Sigmoid colon (tissue), 7 donors: Measurements from ENCODE around the gene AMZ2. TPM values are rescaled to one million over a fixed set of nuclear protein-coding genes. Genes with fewer than 3 reads are reported as not detected.

Experiments used
- DNase-seq: peaks from one replicate; pipeline ENCODE4 v3.0.0-alpha.2; 2019
- H3K27ac ChIP-seq, 4 donors: fragments of 200-600 bp; sonication (generic); one replicate each; pipeline ENCODE4 v1.5.1; 2016 to 2019; ENCODE audit warnings: mild to moderate bottlenecking in 1 of 4
- H3K27me3 ChIP-seq, 3 donors: fragments of 200-600 bp; sonication (generic); one replicate each; pipeline ENCODE4 v1.5.1; 2019; ENCODE audit warnings: mild to moderate bottlenecking in 1 of 3
- H3K36me3 ChIP-seq, 4 donors: fragments of 200-600 bp; sonication (generic); one replicate each; pipeline ENCODE4 v1.5.1; 2016 to 2019
- H3K4me1 ChIP-seq, 4 donors: fragments of 200-600 bp; sonication (generic); one replicate each; pipeline ENCODE4 v1.5.1; 2017 to 2019
- H3K4me3 ChIP-seq, 4 donors: fragments of 200-600 bp; sonication (generic); one replicate each; pipeline ENCODE4 v1.5.1; 2017 to 2019; ENCODE audit warnings: mild to moderate bottlenecking in 2 of 4, moderate library complexity in 1 of 4
- H3K9me3 ChIP-seq, 4 donors: fragments of 200-600 bp in 3 of 4; sonication (generic) in 3 of 4; one replicate each; pipeline versions ENCODE4 v1.5.1 to v1.6.1; 2013 to 2019
- EP300 ChIP-seq, 4 donors: sonication (generic); formaldehyde crosslinking; IDR thresholded peaks; one replicate each; pipeline ENCODE4 v1.6.1; 2017; ENCODE audit warnings: antibody characterized with exemption in 4 of 4
- POLR2A ChIP-seq, 2 donors: fragments of 450-650 bp; IDR thresholded peaks; one replicate each; pipeline ENCODE4 v1.6.1; 2016; ENCODE audit warnings: antibody characterized with exemption in 2 of 2, mild to moderate bottlenecking in 2 of 2, moderate library complexity in 2 of 2
- POLR2AphosphoS5 ChIP-seq, 4 donors: sonication (generic); formaldehyde crosslinking; IDR thresholded peaks; one replicate each; pipeline ENCODE4 v1.6.1; 2017; ENCODE audit warnings: antibody characterized with exemption in 4 of 4
- WGBS, 2 donors: extraction: QIAGEN DNeasy Blood & Tissue Kit; methylation state at CpG; one replicate each; pipeline ENCODE4 v1.1.7; 2013; 5-methylcytosine and 5-hydroxymethylcytosine counted together
- intact Hi-C: fragments of 100-400 bp; cut with DNase I; formaldehyde crosslinking; loops from one replicate; pipeline ENCODE4 v1.15.1; 2023
- polyA plus RNA-seq, 3 donors: library from polyadenylated mRNA; stranded (reverse); fragments of 200-250 nt; gene quantifications; one replicate each; pipeline ENCODE4 v1.2.3, GENCODE V29; 2013
- total RNA-seq, 4 donors: library from RNA; depleted of rRNA; stranded (reverse); fragments of >200 nt; gene quantifications; one replicate each; pipeline ENCODE4 v1.1.0, GENCODE V29; 2016
- TF ChIP-seq, protein P1 (sequence below), 4 experiments: fragments of 450-650 bp in 3 of 4; fragments of 200-600 bp in 1 of 4; IDR thresholded peaks; one replicate each; pipeline ENCODE4 v1.5.1; 2016 to 2019; ENCODE audit warnings: antibody characterized with exemption in 4 of 4, mild to moderate bottlenecking in 3 of 4, moderate library complexity in 2 of 4
- donor health status: healthy with polysubstance abuse.
- donor health status: Bipolar disorder and iron deficiency.
- donor health status: healthy.

The AMZ2 gene
- total and polyA plus RNA-seq, 7 donors: 30.8 to 80.1 (median 55.9) TPM

DNA sequence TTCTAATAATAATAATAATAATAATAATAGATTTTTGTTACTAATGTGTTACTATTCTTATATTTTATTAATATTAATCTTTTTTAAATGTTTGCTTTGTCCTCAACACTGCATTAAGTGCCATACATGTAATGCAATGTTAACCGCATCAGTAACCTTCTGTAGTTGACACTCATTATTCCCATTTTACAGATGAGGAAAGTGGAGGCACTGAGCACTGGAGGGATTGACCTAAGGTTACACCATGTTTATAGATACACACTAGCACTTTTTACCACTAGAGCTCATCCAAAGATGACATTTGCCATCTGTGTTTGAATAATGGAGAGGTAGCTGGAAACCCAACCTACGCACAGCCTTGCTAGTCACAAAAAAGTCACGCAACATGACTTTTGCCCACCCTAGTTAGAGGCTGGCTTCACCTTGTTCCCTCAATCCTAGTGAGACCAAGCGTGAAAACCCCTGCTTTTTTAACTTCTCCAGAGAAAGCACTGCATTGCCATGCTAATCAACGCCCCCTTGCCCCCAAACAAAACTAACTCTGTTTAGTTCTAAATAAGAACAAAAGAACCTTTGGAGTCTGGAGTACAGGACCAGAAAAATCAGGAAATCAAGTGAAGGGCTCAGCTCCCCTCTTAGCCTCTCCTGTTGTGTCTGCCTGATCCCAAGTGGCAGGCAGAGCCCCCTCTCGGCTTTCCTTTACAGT, 45.8 kb downstream of the AMZ2 start:
- H3K27me3 ChIP-seq: peaks cover 12 to 89% (median 61%) of the 10 kb centered on the region in 3 donors
- no peak for TF ChIP-seq EP300 (IDR thresholded peaks at IDR 0.05)
- TF ChIP-seq POLR2AphosphoS5 (IDR thresholded peaks at IDR 0.05): no peak
- TF ChIP-seq POLR2A (IDR thresholded peaks at IDR 0.05): no peak
- TF ChIP-seq, protein P1, sequence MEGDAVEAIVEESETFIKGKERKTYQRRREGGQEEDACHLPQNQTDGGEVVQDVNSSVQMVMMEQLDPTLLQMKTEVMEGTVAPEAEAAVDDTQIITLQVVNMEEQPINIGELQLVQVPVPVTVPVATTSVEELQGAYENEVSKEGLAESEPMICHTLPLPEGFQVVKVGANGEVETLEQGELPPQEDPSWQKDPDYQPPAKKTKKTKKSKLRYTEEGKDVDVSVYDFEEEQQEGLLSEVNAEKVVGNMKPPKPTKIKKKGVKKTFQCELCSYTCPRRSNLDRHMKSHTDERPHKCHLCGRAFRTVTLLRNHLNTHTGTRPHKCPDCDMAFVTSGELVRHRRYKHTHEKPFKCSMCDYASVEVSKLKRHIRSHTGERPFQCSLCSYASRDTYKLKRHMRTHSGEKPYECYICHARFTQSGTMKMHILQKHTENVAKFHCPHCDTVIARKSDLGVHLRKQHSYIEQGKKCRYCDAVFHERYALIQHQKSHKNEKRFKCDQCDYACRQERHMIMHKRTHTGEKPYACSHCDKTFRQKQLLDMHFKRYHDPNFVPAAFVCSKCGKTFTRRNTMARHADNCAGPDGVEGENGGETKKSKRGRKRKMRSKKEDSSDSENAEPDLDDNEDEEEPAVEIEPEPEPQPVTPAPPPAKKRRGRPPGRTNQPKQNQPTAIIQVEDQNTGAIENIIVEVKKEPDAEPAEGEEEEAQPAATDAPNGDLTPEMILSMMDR (IDR thresholded peaks at IDR 0.05): no peak
- DNase-seq: no peak
- H3K4me3 ChIP-seq: no peak overlapping the region
- intact Hi-C loops: no loop called here
- WGBS, 2 donors: 93 to 94% methylated on average over 6 of the region's 6 CpGs
- no peaks in the 10 kb centered on the region for H3K9me3 ChIP-seq
- peaks cover 0 to 27% (median 23%) of the 10 kb centered on the region in 4 donors for H3K4me1 ChIP-seq
- no peak overlapping the region for H3K27ac ChIP-seq
- H3K36me3 ChIP-seq: no peaks in the 10 kb centered on the region

DNA sequence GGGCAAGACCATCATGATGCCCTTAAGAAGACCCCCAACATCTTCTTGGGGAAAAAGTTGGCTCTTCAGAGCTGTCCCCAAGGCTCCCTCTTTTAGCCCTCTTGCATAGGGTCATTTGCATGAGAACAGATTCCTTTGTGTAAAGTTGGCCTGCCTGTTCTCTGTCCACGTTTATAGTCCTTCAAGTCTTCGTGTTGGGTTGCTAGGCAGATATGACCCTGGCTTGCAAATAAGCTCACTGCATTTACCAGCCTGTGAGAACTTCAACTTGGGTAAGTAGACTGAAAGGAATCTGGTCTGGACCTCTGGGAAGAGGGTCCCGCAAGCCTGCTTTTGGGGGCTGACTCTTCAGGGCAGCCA, 46.3 kb downstream of the AMZ2 start:
- Histone ChIP-seq H3K36me3 (no peaks in the 10 kb centered on the region), H3K4me3 (no peak overlapping the region), H3K27ac (no peak overlapping the region), H3K9me3 (no peaks in the 10 kb centered on the region), H3K27me3 (peaks cover 12 to 89% (median 61%) of the 10 kb centered on the region in 3 donors), H3K4me1 (peaks cover 0 to 27% (median 23%) of the 10 kb centered on the region in 4 donors)
- DNase-seq: no peak
- WGBS, 2 donors: 50 to 73% methylated on average over 3 of the region's 3 CpGs
- TF ChIP-seq, protein P1 (IDR thresholded peaks at IDR 0.05): no peak
- TF ChIP-seq POLR2AphosphoS5 (IDR thresholded peaks at IDR 0.05) (no peak), EP300 (IDR thresholded peaks at IDR 0.05) (no peak), POLR2A (IDR thresholded peaks at IDR 0.05) (no peak)
- intact Hi-C loops: no loop called here

DNA sequence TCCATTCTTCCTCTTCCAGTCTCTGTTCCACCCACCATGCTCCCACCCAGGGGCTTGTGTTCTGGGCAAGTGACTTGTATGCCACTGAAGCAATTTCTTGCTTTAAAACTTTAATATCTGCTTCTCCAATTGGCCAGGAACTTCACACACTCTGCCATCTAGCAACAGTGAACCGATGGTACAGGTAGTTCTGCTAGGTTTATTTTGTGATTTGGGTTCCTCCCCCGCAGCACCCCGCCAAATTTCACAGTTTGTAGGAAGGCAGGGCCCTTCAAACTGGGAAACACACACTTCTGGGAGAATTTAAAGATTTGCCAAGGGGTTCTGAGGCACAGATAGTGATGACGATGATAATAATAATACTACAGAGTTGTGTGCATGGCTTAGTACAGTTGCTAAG, 46.8 kb downstream of the AMZ2 start:
- Histone ChIP-seq H3K4me3 (no peak overlapping the region), H3K27me3 (peaks cover 12 to 87% (median 61%) of the 10 kb centered on the region in 3 donors), H3K9me3 (no peaks in the 10 kb centered on the region), H3K36me3 (no peaks in the 10 kb centered on the region), H3K4me1 (peaks cover 0 to 27% (median 23%) of the 10 kb centered on the region in 4 donors), H3K27ac (no peak overlapping the region)
- intact Hi-C loops: no loop called here
- 90% methylated on average over 4 of the region's 4 CpGs for WGBS, 2 donors
- no peak for DNase-seq
- TF ChIP-seq, protein P1 (IDR thresholded peaks at IDR 0.05): no peak
- TF ChIP-seq POLR2A (IDR thresholded peaks at IDR 0.05): no peak
- no peak for TF ChIP-seq POLR2AphosphoS5 (IDR thresholded peaks at IDR 0.05)
- no peak for TF ChIP-seq EP300 (IDR thresholded peaks at IDR 0.05)

DNA sequence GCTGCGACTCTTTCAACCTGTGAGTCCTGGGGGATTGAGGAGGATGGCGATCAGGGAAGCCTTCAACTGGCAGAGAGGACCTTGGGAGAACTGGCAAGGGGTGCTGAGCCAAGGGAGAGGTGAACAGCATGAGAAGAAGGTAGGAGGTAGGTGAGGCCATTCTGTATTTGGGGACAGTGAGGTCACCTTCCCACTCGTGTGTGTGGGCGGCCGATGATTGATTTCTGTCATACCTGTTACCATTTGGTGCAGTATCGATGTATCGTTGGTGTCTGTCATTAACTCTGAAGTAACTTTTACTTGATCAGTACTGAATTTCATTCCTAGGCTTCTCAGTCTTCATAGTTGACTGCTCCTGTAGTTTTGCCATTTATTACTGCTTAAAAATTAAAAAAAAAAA, 47.2 kb downstream of the AMZ2 start:
- TF ChIP-seq POLR2A (IDR thresholded peaks at IDR 0.05) (no peak), POLR2AphosphoS5 (IDR thresholded peaks at IDR 0.05) (no peak), EP300 (IDR thresholded peaks at IDR 0.05) (no peak)
- TF ChIP-seq, protein P1 (IDR thresholded peaks at IDR 0.05): no peak
- Histone ChIP-seq H3K4me3 (no peak overlapping the region), H3K27ac (no peak overlapping the region), H3K9me3 (no peaks in the 10 kb centered on the region), H3K36me3 (no peaks in the 10 kb centered on the region), H3K27me3 (peaks cover 12 to 83% (median 58%) of the 10 kb centered on the region in 3 donors), H3K4me1 (peaks cover 0 to 26% (median 23%) of the 10 kb centered on the region in 4 donors)
- no peak for DNase-seq
- 88 to 89% methylated on average over 7 of the region's 7 CpGs for WGBS, 2 donors
- intact Hi-C loops: no loop called here
